ENCODE measurements around the gene CCT3.

- TF ChIP-seq CTCF (IDR thresholded peaks at IDR 0.05) (no peak), POLR2AphosphoS5 (IDR thresholded peaks at IDR 0.05; ENCODE audit: low read depth, low read length) (no peak), FOXM1 (IDR thresholded peaks at IDR 0.05; ENCODE audit: low read depth) (no peak), TAF1 (IDR thresholded peaks at IDR 0.05; ENCODE audit: borderline replicate concordance, low read depth, low read length) (no peak), GATA2 (CRISPR knock-in tag; IDR thresholded peaks at IDR 0.05) (no peak), MAX (IDR thresholded peaks at IDR 0.05; ENCODE audit: low read depth) (no peak), RFX5 (IDR thresholded peaks at IDR 0.05; ENCODE audit: low read length) (no peak), REST (IDR thresholded peaks at IDR 0.05; ENCODE audit: low read depth, low read length) (no peak)
Observed at GRCh38 chr1:156281693-156282478, 56.2 kb downstream of the CCT3 start.
